HepG2 (cell line): ENCODE measurements around the gene RNASE2. TPM values are rescaled to one million over a fixed set of nuclear protein-coding genes. Genes with fewer than 3 reads are reported as not detected.
A peak's percentile ranks its signal among the peaks of the same experiment; 100 is the strongest.

ENCODE experiments used
- ARNT ChIP-seq: fragments of 450-650 bp; IDR thresholded peaks from 2 replicates; pipeline ENCODE4 v1.6.1; 2017
- CHD2 ChIP-seq: IDR thresholded peaks from 2 replicates; pipeline ENCODE4 v1.6.1; 2011; ENCODE audit warnings: low read depth, low read length, improper control_type of control experiment
- FOSL2 ChIP-seq: sonication (generic); formaldehyde crosslinking; IDR thresholded peaks from 2 replicates; pipeline ENCODE4 v1.4.0; 2020; ENCODE audit warnings: missing genetic modification reagents
- GABPB1 ChIP-seq: IDR thresholded peaks from 2 replicates; pipeline ENCODE4 v1.6.1; 2016; ENCODE audit warnings: mild to moderate bottlenecking, missing genetic modification reagents, moderate library complexity, missing compliant biosample characterization
- KAT2B ChIP-seq: fragments of 150-350 bp; IDR thresholded peaks from 2 replicates; pipeline ENCODE4 v1.6.1; 2014; ENCODE audit warnings: low read depth, low read length, borderline replicate concordance
- NFE2L2 ChIP-seq: fragments of 150-350 bp; IDR thresholded peaks from 2 replicates; pipeline ENCODE4 v1.6.1; 2014; ENCODE audit warnings: low read length
- SMAD9 ChIP-seq: sonication (generic); formaldehyde crosslinking; IDR thresholded peaks from 2 replicates; pipeline ENCODE4 v1.5.1; 2020; ENCODE audit warnings: mild to moderate bottlenecking, missing genetic modification reagents
- TOPORS ChIP-seq: sonication (generic); formaldehyde crosslinking; IDR thresholded peaks from 2 replicates; pipeline ENCODE4 v1.8.0; 2023; ENCODE audit warnings: mild to moderate bottlenecking, missing genetic modification reagents
- ZFP1 ChIP-seq: IDR thresholded peaks from 2 replicates; pipeline ENCODE4 v1.6.1; 2016
- ZMYM4 ChIP-seq: sonication (generic); formaldehyde crosslinking; IDR thresholded peaks from 2 replicates; pipeline ENCODE4 v1.8.1; 2023; ENCODE audit warnings: mild to moderate bottlenecking, missing genetic modification reagents
- ZNF263 ChIP-seq: sonication (generic); formaldehyde crosslinking; IDR thresholded peaks from 2 replicates; pipeline ENCODE4 v1.4.0; 2020; ENCODE audit warnings: missing genetic modification reagents
- ZNF549 ChIP-seq: sonication (generic); formaldehyde crosslinking; IDR thresholded peaks from 2 replicates; pipeline ENCODE4 v1.5.0; 2020; ENCODE audit warnings: missing genetic modification reagents
- ZNF615 ChIP-seq: sonication (generic); formaldehyde crosslinking; IDR thresholded peaks from 2 replicates; pipeline ENCODE4 v1.5.0; 2020; ENCODE audit warnings: mild to moderate bottlenecking, missing genetic modification reagents, borderline replicate concordance
- ZNF746 ChIP-seq: sonication (generic); formaldehyde crosslinking; IDR thresholded peaks from 2 replicates; pipeline ENCODE4 v1.8.0; 2022; ENCODE audit warnings: mild to moderate bottlenecking, missing genetic modification reagents
- polyA plus RNA-seq, 8 experiments: library from polyadenylated mRNA; depleted of rRNA in 3 of 8; stranded (reverse) in 7 of 8; unstranded in 1 of 8; fragments of >200 nt; fragmentation: Illumina TruSeq in 4 of 8; extraction: Trizol in 4 of 8; gene quantifications; 2 replicates each; pipeline versions ENCODE4 v1.2.1 to v1.2.3, GENCODE V29; 2011 to 2016; ENCODE audit warnings: low read depth in 4 of 8, missing spikeins in 1 of 8, mixed read lengths in 1 of 8; ENCODE audit not compliant: insufficient read depth in 1 of 8
- total RNA-seq, 5 experiments: library from RNA; depleted of rRNA; stranded (reverse); fragments of >200 nt; fragmentation: Illumina TruSeq; extraction: Trizol; gene quantifications; 2 replicates each; pipeline ENCODE4 v1.2.3, GENCODE V29; 2016; ENCODE audit warnings: low read depth in 1 of 5
- TF ChIP-seq, protein P1 (sequence below): IDR thresholded peaks from 2 replicates; pipeline ENCODE4 v1.6.1; 2016; ENCODE audit warnings: missing genetic modification reagents, missing compliant biosample characterization
- TF ChIP-seq, protein P2 (sequence below): sonication (generic); formaldehyde crosslinking; IDR thresholded peaks from 2 replicates; pipeline ENCODE4 v1.4.0; 2020; ENCODE audit warnings: missing genetic modification reagents
- TF ChIP-seq, protein P3 (sequence below): sonication (generic); formaldehyde crosslinking; IDR thresholded peaks from 2 replicates; pipeline ENCODE4 v1.8.0; 2022; ENCODE audit warnings: missing genetic modification reagents, mild to moderate bottlenecking, borderline replicate concordance
- TF ChIP-seq, protein P4 (sequence below): sonication (generic); formaldehyde crosslinking; IDR thresholded peaks from 2 replicates; pipeline ENCODE4 v1.4.0; 2020; ENCODE audit warnings: missing genetic modification reagents, low read depth, mild to moderate bottlenecking, borderline replicate concordance
- TF ChIP-seq, protein P5 (sequence below), 2 experiments: sonication (generic) in 1 of 2; formaldehyde crosslinking in 1 of 2; IDR thresholded peaks; 2 replicates each; pipeline versions ENCODE4 v1.4.0 to v1.6.1; 2016 to 2020; ENCODE audit warnings: borderline replicate concordance in 1 of 2, low read depth in 1 of 2, mild to moderate bottlenecking in 1 of 2, missing genetic modification reagents in 1 of 2

The RNASE2 gene
- total and polyA plus RNA-seq, 2 of the 13 experiments (the other 11 are each of a cell fraction or from before 2014, with no cell fraction given): 0.69 TPM; not detected in 1

DNA sequence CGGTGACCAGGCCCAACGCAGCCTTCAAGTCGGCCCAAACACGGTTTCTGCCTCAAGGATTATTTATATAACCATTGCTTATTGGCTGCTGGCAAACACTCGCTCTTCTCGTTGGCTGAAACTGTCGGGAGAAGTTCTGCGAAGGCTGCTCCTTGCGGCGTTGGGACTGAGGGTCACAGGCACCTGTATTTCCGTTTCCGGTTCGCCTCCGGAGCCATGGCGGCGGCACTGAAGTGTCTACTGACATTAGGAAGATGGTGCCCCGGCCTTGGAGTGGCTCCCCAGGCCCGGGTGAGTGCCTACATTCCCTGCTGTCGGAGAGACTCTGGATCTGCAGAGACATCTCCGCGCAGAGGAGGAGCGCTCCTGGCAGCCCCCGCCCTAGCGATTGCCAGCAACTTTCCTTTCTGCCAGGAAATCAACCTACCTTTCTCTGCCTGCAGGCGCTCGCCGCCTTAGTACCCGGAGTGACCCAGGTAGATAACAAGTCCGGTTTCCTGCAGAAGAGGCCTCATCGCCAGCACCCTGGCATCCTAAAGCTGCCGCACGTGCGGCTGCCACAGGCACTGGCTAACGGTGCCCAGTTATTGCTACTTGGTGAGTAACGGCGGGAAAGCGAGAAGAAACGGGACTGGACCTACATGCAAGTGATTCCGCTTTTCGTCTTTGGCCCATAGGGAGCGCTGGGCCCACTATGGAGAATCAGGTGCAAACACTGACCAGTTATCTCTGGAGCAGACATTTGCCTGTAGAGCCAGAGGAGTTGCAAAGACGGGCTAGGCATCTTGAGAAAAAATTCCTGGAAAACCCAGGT lies 34.7 kb downstream of the RNASE2 start, which contains the start of gene METTL17 (continued):
- no peak; the same call in 1 of the 2 replicates for TF ChIP-seq ZNF615 (CRISPR knock-in tag)
- TF ChIP-seq ZFP1 (CRISPR knock-in tag): no peak
- no peak for TF ChIP-seq ZNF263
- peak; percentile 62; the same call in 1 of the 2 replicates for TF ChIP-seq ZMYM4 (CRISPR knock-in tag)
- TF ChIP-seq ZNF549 (CRISPR knock-in tag): no peak
- TF ChIP-seq, protein P1, sequence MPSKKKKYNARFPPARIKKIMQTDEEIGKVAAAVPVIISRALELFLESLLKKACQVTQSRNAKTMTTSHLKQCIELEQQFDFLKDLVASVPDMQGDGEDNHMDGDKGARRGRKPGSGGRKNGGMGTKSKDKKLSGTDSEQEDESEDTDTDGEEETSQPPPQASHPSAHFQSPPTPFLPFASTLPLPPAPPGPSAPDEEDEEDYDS: peak; percentile 74
- no peak for TF ChIP-seq ZNF746 (CRISPR knock-in tag)
- TF ChIP-seq CHD2: peak; percentile 64
- TF ChIP-seq, protein P2, sequence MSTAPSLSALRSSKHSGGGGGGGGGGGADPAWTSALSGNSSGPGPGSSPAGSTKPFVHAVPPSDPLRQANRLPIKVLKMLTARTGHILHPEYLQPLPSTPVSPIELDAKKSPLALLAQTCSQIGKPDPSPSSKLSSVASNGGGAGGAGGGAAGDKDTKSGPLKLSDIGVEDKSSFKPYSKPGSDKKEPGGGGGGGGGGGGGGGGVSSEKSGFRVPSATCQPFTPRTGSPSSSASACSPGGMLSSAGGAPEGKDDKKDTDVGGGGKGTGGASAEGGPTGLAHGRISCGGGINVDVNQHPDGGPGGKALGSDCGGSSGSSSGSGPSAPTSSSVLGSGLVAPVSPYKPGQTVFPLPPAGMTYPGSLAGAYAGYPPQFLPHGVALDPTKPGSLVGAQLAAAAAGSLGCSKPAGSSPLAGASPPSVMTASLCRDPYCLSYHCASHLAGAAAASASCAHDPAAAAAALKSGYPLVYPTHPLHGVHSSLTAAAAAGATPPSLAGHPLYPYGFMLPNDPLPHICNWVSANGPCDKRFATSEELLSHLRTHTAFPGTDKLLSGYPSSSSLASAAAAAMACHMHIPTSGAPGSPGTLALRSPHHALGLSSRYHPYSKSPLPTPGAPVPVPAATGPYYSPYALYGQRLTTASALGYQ: no peak
- TF ChIP-seq FOSL2 (CRISPR knock-in tag): peak; percentile 54
- TF ChIP-seq ARNT: no peak
- TF ChIP-seq, protein P3, sequence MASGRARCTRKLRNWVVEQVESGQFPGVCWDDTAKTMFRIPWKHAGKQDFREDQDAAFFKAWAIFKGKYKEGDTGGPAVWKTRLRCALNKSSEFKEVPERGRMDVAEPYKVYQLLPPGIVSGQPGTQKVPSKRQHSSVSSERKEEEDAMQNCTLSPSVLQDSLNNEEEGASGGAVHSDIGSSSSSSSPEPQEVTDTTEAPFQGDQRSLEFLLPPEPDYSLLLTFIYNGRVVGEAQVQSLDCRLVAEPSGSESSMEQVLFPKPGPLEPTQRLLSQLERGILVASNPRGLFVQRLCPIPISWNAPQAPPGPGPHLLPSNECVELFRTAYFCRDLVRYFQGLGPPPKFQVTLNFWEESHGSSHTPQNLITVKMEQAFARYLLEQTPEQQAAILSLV (CRISPR knock-in tag): peak; percentile 48; the same call in 1 of the 2 replicates
- TF ChIP-seq, protein P4, sequence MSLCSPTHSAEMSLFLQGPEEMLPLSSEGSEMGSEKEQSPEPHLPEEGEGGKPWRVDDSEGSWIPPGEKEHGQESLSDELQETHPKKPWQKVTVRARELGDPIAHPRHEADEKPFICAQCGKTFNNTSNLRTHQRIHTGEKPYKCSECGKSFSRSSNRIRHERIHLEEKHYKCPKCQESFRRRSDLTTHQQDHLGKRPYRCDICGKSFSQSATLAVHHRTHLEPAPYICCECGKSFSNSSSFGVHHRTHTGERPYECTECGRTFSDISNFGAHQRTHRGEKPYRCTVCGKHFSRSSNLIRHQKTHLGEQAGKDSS (CRISPR knock-in tag): peak; percentile 66; the same call in 1 of the 2 replicates
- peak; percentile 34; the same call in 1 of the 2 replicates for TF ChIP-seq TOPORS (CRISPR knock-in tag)
- TF ChIP-seq, protein P5, sequence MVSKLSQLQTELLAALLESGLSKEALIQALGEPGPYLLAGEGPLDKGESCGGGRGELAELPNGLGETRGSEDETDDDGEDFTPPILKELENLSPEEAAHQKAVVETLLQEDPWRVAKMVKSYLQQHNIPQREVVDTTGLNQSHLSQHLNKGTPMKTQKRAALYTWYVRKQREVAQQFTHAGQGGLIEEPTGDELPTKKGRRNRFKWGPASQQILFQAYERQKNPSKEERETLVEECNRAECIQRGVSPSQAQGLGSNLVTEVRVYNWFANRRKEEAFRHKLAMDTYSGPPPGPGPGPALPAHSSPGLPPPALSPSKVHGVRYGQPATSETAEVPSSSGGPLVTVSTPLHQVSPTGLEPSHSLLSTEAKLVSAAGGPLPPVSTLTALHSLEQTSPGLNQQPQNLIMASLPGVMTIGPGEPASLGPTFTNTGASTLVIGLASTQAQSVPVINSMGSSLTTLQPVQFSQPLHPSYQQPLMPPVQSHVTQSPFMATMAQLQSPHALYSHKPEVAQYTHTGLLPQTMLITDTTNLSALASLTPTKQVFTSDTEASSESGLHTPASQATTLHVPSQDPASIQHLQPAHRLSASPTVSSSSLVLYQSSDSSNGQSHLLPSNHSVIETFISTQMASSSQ (IDR thresholded peaks at IDR 0.05; ENCODE audit: low read depth): no peak
- TF ChIP-seq, protein P5 (CRISPR knock-in tag; IDR thresholded peaks at IDR 0.05; ENCODE audit: borderline replicate concordance): no peak
- TF ChIP-seq GABPB1 (CRISPR knock-in tag): peak; percentile 99
- no peak for TF ChIP-seq NFE2L2
- TF ChIP-seq KAT2B: no peak
- no peak for TF ChIP-seq SMAD9 (CRISPR knock-in tag)
